GM18867 (cell line): Measurements from ENCODE around the gene HOOK2.
A peak's percentile ranks its signal among the peaks of the same experiment; 100 is the strongest.
"Not testable (repeated sequence)": the region's sequence is repeated elsewhere in the genome, so short reads cannot be mapped to it uniquely, and the experiment has no call there.

Source experiments
- ATAC-seq: cut with Tn5 transposase; IDR thresholded peaks from one replicate; pipeline ENCODE4 v1.9.1; 2021; ENCODE audit warnings: mild to moderate bottlenecking, moderate library complexity; ENCODE audit not compliant: unreplicated experiment

HOOK2 gene

GRCh38 chr19:12754465-12755196 is 20.7 kb downstream of the HOOK2 start:
- no peak for ATAC-seq

GRCh38 chr19:12752056-12752781 is 23.1 kb downstream of the HOOK2 start:
- no peak for ATAC-seq

GRCh38 chr19:12751635-12752034 is 23.7 kb downstream of the HOOK2 start, which contains the start of gene BEST2:
BEST2 (plus strand) TSS chr19:12751791; CDS start chr19:12752593, 802 bp downstream.
- ATAC-seq, result no peak

- no peak for ATAC-seq
These were observed 24.5 kb downstream of the HOOK2 start for GRCh38 chr19:12750851-12751250.

GRCh38 chr19:12749938-12750521 is 25.3 kb downstream of the HOOK2 start:
- no peak for ATAC-seq

- ATAC-seq, result no peak
These were observed 26.9 kb downstream of the HOOK2 start for GRCh38 chr19:12748489-12748888.

GRCh38 chr19:12745166-12745897 is 30.0 kb downstream of the HOOK2 start:
- ATAC-seq, result no peak

- ATAC-seq, result no peak
These were observed 37.5 kb downstream of the HOOK2 start for GRCh38 chr19:12737835-12738351.

- peak; percentile 68 for ATAC-seq
These were observed 38.1 kb downstream of the HOOK2 start, which contains the start of gene GET3 for GRCh38 chr19:12736995-12737834. GET3 (plus strand) TSS chr19:12737497; CDS start chr19:12737506, 9 bp downstream.

- no peak for ATAC-seq
These were observed 41.8 kb downstream of the HOOK2 start for GRCh38 chr19:12733369-12734214.

- no peak for ATAC-seq
These were observed 44.0 kb downstream of the HOOK2 start for GRCh38 chr19:12731337-12731736.

GRCh38 chr19:12730064-12730463 is 45.3 kb downstream of the HOOK2 start:
- no peak for ATAC-seq

GRCh38 chr19:12727745-12728433 is 47.5 kb downstream of the HOOK2 start:
- no peak for ATAC-seq

- no peak for ATAC-seq
These were observed 48.4 kb downstream of the HOOK2 start for GRCh38 chr19:12726988-12727316.

- not testable (repeated sequence) for ATAC-seq
These were observed 49.7 kb downstream of the HOOK2 start for GRCh38 chr19:12725612-12726011.

GRCh38 chr19:12723641-12724426 is 51.5 kb downstream of the HOOK2 start, which contains the start of gene TNPO2:
TNPO2 (minus strand) TSS chr19:12723932; CDS start chr19:12720977, 2,955 bp downstream.
- ATAC-seq, result no peak

- ATAC-seq, result no peak
These were observed 52.0 kb downstream of the HOOK2 start for GRCh38 chr19:12723381-12723640.
